ENCODE data around the gene ZC3H4.

- TF ChIP-seq CTCF (IDR thresholded peaks at IDR 0.05; ENCODE audit: low read depth, low read length): no peak
- no peak for TF ChIP-seq MYC (IDR thresholded peaks at IDR 0.05; ENCODE audit: low read depth, low read length)
Observed at GRCh38 chr19:47133021-47133471, 19.5 kb upstream of the ZC3H4 start.

All from NB4 (cell line).